ENCODE results near the gene SLC23A2. TPM values are rescaled to one million over a fixed set of nuclear protein-coding genes. Genes with fewer than 3 reads are reported as not detected.

The SLC23A2 gene
- total and polyA plus RNA-seq, 12 donors, result 51.0 to 294 (median 145) TPM

GRCh38 chr20:4920131-4920530, 81.2 kb downstream of the SLC23A2 start:
- peak overlapping the region in 3 of 5 donors; percentile 20 to 75 (median 71) for H3K27ac ChIP-seq
- TF ChIP-seq POLR2A (IDR thresholded peaks at IDR 0.05), result no peak
- TF ChIP-seq, protein P1, sequence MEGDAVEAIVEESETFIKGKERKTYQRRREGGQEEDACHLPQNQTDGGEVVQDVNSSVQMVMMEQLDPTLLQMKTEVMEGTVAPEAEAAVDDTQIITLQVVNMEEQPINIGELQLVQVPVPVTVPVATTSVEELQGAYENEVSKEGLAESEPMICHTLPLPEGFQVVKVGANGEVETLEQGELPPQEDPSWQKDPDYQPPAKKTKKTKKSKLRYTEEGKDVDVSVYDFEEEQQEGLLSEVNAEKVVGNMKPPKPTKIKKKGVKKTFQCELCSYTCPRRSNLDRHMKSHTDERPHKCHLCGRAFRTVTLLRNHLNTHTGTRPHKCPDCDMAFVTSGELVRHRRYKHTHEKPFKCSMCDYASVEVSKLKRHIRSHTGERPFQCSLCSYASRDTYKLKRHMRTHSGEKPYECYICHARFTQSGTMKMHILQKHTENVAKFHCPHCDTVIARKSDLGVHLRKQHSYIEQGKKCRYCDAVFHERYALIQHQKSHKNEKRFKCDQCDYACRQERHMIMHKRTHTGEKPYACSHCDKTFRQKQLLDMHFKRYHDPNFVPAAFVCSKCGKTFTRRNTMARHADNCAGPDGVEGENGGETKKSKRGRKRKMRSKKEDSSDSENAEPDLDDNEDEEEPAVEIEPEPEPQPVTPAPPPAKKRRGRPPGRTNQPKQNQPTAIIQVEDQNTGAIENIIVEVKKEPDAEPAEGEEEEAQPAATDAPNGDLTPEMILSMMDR (IDR thresholded peaks at IDR 0.05), result no peak
- 85 to 88% (median 86%) methylated on average over 6 of the region's 6 CpGs for WGBS, 4 donors
- intact Hi-C loops (cut with DNase I), result no loop called here
- H3K27me3 ChIP-seq, result no peaks in the 10 kb centered on the region
- H3K36me3 ChIP-seq (replicated peaks in 1 of 2), result no peaks in the 10 kb centered on the region
- no peak overlapping the region for H3K4me3 ChIP-seq
- peaks cover 45 to 79% of the 10 kb centered on the region in 2 donors for H3K4me1 ChIP-seq (replicated peaks in 1 of 2)
- DNase-seq, result no peak
- H3K9me3 ChIP-seq (replicated peaks in 1 of 3), result no peaks in the 10 kb centered on the region

GRCh38 chr20:4919047-4919704, 82.1 kb downstream of the SLC23A2 start:
- WGBS, 4 donors, result 20 to 55% (median 45%) methylated on average over 4 to 9 of the region's 9 CpGs
- no peaks in the 10 kb centered on the region for H3K36me3 ChIP-seq (replicated peaks in 1 of 2)
- H3K4me3 ChIP-seq, result no peak overlapping the region
- H3K27me3 ChIP-seq, result no peaks in the 10 kb centered on the region
- no peak for TF ChIP-seq POLR2A (IDR thresholded peaks at IDR 0.05)
- TF ChIP-seq, protein P1 (IDR thresholded peaks at IDR 0.05), result no peak
- peak in 2 of 7 donors; percentile 52 to 65 for DNase-seq
- H3K27ac ChIP-seq, result peak overlapping the region in 4 of 5 donors; percentile 2 to 75 (median 58)
- H3K9me3 ChIP-seq (replicated peaks in 1 of 3), result no peaks in the 10 kb centered on the region
- peaks cover 38 to 73% of the 10 kb centered on the region in 2 donors for H3K4me1 ChIP-seq (replicated peaks in 1 of 2)
- intact Hi-C loops (cut with DNase I), result no loop called here

- intact Hi-C loops (cut with DNase I), result no loop called here
- Histone ChIP-seq H3K4me3 (no peak overlapping the region), H3K36me3 (replicated peaks in 1 of 2) (no peaks in the 10 kb centered on the region), H3K4me1 (replicated peaks in 1 of 2) (peaks cover 38 to 73% of the 10 kb centered on the region in 2 donors), H3K9me3 (replicated peaks in 1 of 3) (no peaks in the 10 kb centered on the region), H3K27me3 (no peaks in the 10 kb centered on the region), H3K27ac (peak overlapping the region in 4 of 5 donors; percentile 2 to 76 (median 60))
- 77 to 87% (median 83%) methylated on average over 6 of the region's 6 CpGs for WGBS, 4 donors
- TF ChIP-seq, protein P1 (IDR thresholded peaks at IDR 0.05), result no peak
- TF ChIP-seq POLR2A (IDR thresholded peaks at IDR 0.05), result no peak
- DNase-seq, result no peak
Observed at GRCh38 chr20:4918473-4918872, 82.8 kb downstream of the SLC23A2 start.

GRCh38 chr20:4916971-4917881, 84.1 kb downstream of the SLC23A2 start:
- 45 to 64% (median 57%) methylated on average over 7 to 8 of the region's 8 CpGs for WGBS, 4 donors
- Histone ChIP-seq H3K4me1 (replicated peaks in 1 of 2) (peaks cover 38 to 68% of the 10 kb centered on the region in 2 donors), H3K36me3 (replicated peaks in 1 of 2) (peaks cover 0 to 6% of the 10 kb centered on the region in 2 donors), H3K9me3 (replicated peaks in 1 of 3) (no peaks in the 10 kb centered on the region), H3K27me3 (no peaks in the 10 kb centered on the region), H3K27ac (peak overlapping the region in 4 of 5 donors; percentile 2 to 83 (median 60)), H3K4me3 (no peak overlapping the region)
- intact Hi-C loops (cut with DNase I), result no loop called here
- DNase-seq, result peak in 3 of 7 donors; percentile 51 to 62 (median 59)
- TF ChIP-seq, protein P1 (IDR thresholded peaks at IDR 0.05), result peak in 3 of 6 experiments; percentile 14 to 24 (median 20)
- peak in 1 of 2 donors; percentile 23 for TF ChIP-seq POLR2A (IDR thresholded peaks at IDR 0.05)
